ENCODE results near the gene ABCA3. TPM values are rescaled to one million over a fixed set of nuclear protein-coding genes. Genes with fewer than 3 reads are reported as not detected.
A peak's percentile ranks its signal among the peaks of the same experiment; 100 is the strongest.

The ABCA3 gene
- total RNA-seq, 1 donor from 2014 or later, result 32.1 TPM

DNA sequence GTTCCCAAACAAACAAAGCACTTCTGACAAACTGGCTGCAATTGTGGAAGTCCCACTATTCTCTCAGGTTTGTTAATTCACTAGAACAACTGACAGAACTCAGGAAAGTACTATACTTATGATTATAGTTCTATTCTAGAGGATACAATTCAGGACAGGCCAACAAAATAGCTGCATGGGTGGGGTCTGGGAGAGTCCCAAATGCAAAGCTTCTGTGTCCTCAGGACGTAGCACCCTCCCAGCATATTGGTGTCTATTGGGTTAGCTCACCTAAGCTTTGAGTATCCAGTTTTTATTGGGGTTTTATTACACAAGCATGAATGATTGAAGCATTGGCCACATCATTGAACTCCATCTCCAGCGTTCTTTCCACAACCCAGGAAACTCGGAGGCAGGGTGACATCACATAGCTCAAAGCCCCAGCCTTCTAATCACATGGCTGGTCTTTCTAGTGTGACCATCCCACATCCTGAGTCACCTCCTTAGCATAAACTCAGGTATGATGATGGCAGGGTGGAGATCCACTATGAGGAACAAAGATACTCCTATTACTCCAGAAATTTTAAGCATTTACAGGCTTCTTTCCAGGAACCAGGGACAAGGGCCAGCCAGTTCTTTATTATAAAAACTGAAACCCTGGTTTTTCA lies 44.8 kb upstream of the ABCA3 start:
- peak; percentile 63 for DNase-seq (ENCODE audit: low read depth)
- Histone ChIP-seq H3K4me3 (ENCODE audit: low read depth, low read length) (no peak overlapping the region), H3K36me3 (ENCODE audit: control insufficient read depth, insufficient read depth, low read length) (no peaks in the 10 kb centered on the region), H3K27me3 (ENCODE audit: control insufficient read depth, insufficient read depth, low read length) (no peaks in the 10 kb centered on the region)
- TF ChIP-seq, protein P1, sequence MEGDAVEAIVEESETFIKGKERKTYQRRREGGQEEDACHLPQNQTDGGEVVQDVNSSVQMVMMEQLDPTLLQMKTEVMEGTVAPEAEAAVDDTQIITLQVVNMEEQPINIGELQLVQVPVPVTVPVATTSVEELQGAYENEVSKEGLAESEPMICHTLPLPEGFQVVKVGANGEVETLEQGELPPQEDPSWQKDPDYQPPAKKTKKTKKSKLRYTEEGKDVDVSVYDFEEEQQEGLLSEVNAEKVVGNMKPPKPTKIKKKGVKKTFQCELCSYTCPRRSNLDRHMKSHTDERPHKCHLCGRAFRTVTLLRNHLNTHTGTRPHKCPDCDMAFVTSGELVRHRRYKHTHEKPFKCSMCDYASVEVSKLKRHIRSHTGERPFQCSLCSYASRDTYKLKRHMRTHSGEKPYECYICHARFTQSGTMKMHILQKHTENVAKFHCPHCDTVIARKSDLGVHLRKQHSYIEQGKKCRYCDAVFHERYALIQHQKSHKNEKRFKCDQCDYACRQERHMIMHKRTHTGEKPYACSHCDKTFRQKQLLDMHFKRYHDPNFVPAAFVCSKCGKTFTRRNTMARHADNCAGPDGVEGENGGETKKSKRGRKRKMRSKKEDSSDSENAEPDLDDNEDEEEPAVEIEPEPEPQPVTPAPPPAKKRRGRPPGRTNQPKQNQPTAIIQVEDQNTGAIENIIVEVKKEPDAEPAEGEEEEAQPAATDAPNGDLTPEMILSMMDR (IDR thresholded peaks at IDR 0.05; ENCODE audit: insufficient read depth, low read length, poor library complexity, severe bottlenecking), result no peak

DNA sequence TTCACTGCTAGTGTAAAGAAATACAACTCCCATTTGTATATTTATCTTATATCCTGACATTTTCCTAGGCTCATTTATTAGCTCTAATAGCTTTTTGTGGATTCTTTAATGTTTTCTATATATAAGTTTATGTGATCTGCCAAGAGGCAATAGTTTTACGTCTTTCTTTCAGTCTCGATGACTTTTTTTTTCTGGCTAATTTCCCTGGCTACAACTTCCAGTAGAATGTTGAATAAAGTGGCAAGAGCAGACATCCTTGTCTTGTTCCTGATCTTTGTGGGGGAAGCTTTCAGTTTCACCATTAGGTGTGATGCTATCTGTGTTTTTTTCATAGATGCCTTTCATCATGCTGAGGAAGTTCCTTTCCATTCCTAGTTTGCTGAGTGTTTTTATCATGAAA lies 43.9 kb upstream of the ABCA3 start:
- Histone ChIP-seq H3K36me3 (ENCODE audit: control insufficient read depth, insufficient read depth, low read length) (no peaks in the 10 kb centered on the region), H3K4me3 (ENCODE audit: low read depth, low read length) (no peak overlapping the region), H3K27me3 (ENCODE audit: control insufficient read depth, insufficient read depth, low read length) (no peaks in the 10 kb centered on the region)
- TF ChIP-seq, protein P1 (IDR thresholded peaks at IDR 0.05; ENCODE audit: insufficient read depth, low read length, poor library complexity, severe bottlenecking), result no peak
- DNase-seq (ENCODE audit: low read depth), result no peak

DNA sequence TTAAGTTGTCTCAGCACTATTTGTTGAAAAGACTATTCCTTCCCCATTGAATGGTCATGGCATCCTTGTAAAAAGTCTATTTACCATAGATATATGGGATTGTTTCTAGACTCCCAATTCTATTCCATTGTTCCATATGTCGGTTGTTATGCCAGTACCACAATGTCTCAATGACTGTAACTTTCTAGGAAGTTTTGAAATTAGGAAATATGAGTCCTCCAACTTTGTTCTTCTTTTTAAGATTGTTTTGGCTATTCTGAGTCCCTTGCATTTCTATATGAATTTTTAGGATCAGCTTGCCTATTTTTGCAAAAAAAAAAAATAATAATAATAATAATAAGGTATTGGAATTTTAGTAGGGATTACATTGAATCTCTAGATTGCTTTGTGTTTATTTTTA lies 43.0 kb upstream of the ABCA3 start:
- Histone ChIP-seq H3K36me3 (ENCODE audit: control insufficient read depth, insufficient read depth, low read length) (no peaks in the 10 kb centered on the region), H3K27me3 (ENCODE audit: control insufficient read depth, insufficient read depth, low read length) (no peaks in the 10 kb centered on the region), H3K4me3 (ENCODE audit: low read depth, low read length) (no peak overlapping the region)
- TF ChIP-seq, protein P1 (IDR thresholded peaks at IDR 0.05; ENCODE audit: insufficient read depth, low read length, poor library complexity, severe bottlenecking), result no peak
- DNase-seq (ENCODE audit: low read depth), result no peak

DNA sequence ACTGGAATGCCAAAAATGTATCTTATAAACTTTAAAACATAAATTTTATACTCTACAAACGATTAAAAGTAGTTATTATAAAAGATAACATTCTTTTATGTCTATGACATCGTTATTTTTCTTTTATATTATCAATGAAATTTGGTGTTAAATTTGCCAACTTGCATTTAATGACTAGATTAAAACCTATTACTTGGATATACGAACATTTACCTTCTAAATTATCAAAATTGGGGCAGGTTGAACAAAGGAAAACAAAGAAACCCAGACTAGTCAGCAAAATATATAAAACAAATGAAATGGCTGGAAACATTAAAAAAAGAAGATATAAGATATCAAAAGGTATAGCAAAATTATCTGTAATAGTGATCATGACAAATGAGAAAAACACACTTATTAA lies 34.1 kb upstream of the ABCA3 start:
- TF ChIP-seq, protein P1 (IDR thresholded peaks at IDR 0.05; ENCODE audit: insufficient read depth, low read length, poor library complexity, severe bottlenecking), result no peak
- H3K36me3 ChIP-seq (ENCODE audit: control insufficient read depth, insufficient read depth, low read length), result no peaks in the 10 kb centered on the region
- no peak for DNase-seq (ENCODE audit: low read depth)
- H3K4me3 ChIP-seq (ENCODE audit: low read depth, low read length), result no peak overlapping the region
- H3K27me3 ChIP-seq (ENCODE audit: control insufficient read depth, insufficient read depth, low read length), result no peaks in the 10 kb centered on the region

DNA sequence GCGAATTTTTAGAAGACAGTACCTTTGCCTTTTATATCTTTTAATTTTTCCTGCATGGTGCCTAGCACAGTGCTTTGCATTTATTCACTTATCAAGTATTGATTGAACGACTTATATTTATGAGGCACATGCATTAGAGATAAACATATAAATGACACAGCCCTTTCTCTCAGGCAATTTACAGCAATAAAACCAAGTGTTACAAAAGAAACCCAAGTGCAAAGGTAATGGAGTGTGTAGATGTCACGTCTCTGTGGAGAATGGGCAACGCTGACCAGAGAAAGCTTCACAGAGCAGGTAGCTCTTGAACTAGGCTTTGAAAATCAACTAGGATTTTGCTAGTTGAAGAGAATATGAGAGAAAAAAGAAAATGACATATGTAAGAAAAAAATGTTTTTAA lies 32.6 kb upstream of the ABCA3 start:
- H3K27me3 ChIP-seq (ENCODE audit: control insufficient read depth, insufficient read depth, low read length), result no peaks in the 10 kb centered on the region
- no peaks in the 10 kb centered on the region for H3K36me3 ChIP-seq (ENCODE audit: control insufficient read depth, insufficient read depth, low read length)
- no peak for DNase-seq (ENCODE audit: low read depth)
- no peak overlapping the region for H3K4me3 ChIP-seq (ENCODE audit: low read depth, low read length)
- TF ChIP-seq, protein P1 (IDR thresholded peaks at IDR 0.05; ENCODE audit: insufficient read depth, low read length, poor library complexity, severe bottlenecking), result no peak

DNA sequence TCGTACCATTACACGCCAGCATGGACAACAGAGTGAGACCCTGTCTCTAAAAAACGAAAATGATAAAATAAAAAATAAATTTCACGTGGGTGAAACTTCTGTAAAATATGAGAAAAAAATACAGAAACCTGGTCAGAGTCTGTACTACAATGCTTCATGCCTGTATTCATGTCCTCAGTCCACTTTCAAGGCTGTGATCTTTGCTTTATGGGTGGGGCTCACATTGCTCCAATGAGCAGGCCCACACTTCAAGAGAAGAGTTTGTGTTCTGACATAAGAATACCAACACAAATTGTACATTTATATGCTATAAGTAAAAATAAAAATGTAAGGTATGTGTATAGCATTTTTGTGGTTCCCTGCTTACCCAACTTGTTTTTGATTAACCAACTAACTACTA lies 32.2 kb upstream of the ABCA3 start:
- Histone ChIP-seq H3K4me3 (ENCODE audit: low read depth, low read length) (no peak overlapping the region), H3K27me3 (ENCODE audit: control insufficient read depth, insufficient read depth, low read length) (no peaks in the 10 kb centered on the region), H3K36me3 (ENCODE audit: control insufficient read depth, insufficient read depth, low read length) (no peaks in the 10 kb centered on the region)
- TF ChIP-seq, protein P1 (IDR thresholded peaks at IDR 0.05; ENCODE audit: insufficient read depth, low read length, poor library complexity, severe bottlenecking), result no peak
- no peak for DNase-seq (ENCODE audit: low read depth)
